ENCODE data around the gene OR10A7.
"Not testable (repeated sequence)": the region's sequence is repeated elsewhere in the genome, so short reads cannot be mapped to it uniquely, and the experiment has no call there.

Gene OR10A7

GRCh38 chr12:55220725-55221124 lies at the start of gene OR10A7:
Gene OR10A7 (plus strand): TSS chr12:55221025. CDS start chr12:55221025, 0 bp downstream.
- DNase-seq (ENCODE audit: low read depth in 3 of 3, low spot score in 1 of 3) = no peak

- no peak for DNase-seq (ENCODE audit: low read depth in 3 of 3, low spot score in 1 of 3)
Observed at GRCh38 chr12:55171445-55171844, 49.4 kb upstream of the OR10A7 start.

GRCh38 chr12:55171846-55172245 lies 49.0 kb upstream of the OR10A7 start:
- DNase-seq (ENCODE audit: low read depth in 3 of 3, low spot score in 1 of 3) = not testable (repeated sequence)

GRCh38 chr12:55172686-55173085 lies 48.1 kb upstream of the OR10A7 start:
- DNase-seq (ENCODE audit: low read depth in 3 of 3, low spot score in 1 of 3) = no peak

- no peak for DNase-seq (ENCODE audit: low read depth in 3 of 3, low spot score in 1 of 3)
Observed at GRCh38 chr12:55173456-55173855, 47.4 kb upstream of the OR10A7 start.

GRCh38 chr12:55188573-55188972 lies 32.3 kb upstream of the OR10A7 start:
- DNase-seq (ENCODE audit: low read depth in 3 of 3, low spot score in 1 of 3) = no peak

- peak in 1 of 3 donors; percentile 6 for DNase-seq (ENCODE audit: low read depth in 3 of 3, low spot score in 1 of 3)
Observed at GRCh38 chr12:55188974-55189556, 31.8 kb upstream of the OR10A7 start.

GRCh38 chr12:55194382-55194781 lies 26.4 kb upstream of the OR10A7 start:
- DNase-seq (ENCODE audit: low read depth in 3 of 3, low spot score in 1 of 3) = no peak

GRCh38 chr12:55226523-55226922 lies 5.7 kb downstream of the OR10A7 start:
- DNase-seq (ENCODE audit: low read depth in 3 of 3, low spot score in 1 of 3) = no peak

- DNase-seq (ENCODE audit: low read depth in 3 of 3, low spot score in 1 of 3) = no peak
Observed at GRCh38 chr12:55227643-55228042, 6.8 kb downstream of the OR10A7 start.

- DNase-seq (ENCODE audit: low read depth in 3 of 3, low spot score in 1 of 3) = no peak
Observed at GRCh38 chr12:55244309-55244708, 23.5 kb downstream of the OR10A7 start, which contains the start of gene OR6C74. Gene OR6C74 (plus strand): TSS chr12:55244609. CDS start chr12:55247288, 2,679 bp downstream.

GRCh38 chr12:55246159-55246558 lies 25.3 kb downstream of the OR10A7 start:
- DNase-seq (ENCODE audit: low read depth in 3 of 3, low spot score in 1 of 3) = no peak

GRCh38 chr12:55250944-55251343 lies 30.1 kb downstream of the OR10A7 start:
- DNase-seq (ENCODE audit: low read depth in 3 of 3, low spot score in 1 of 3) = no peak

GRCh38 chr12:55253281-55253680 lies 32.5 kb downstream of the OR10A7 start:
- DNase-seq (ENCODE audit: low read depth in 3 of 3, low spot score in 1 of 3) = no peak

GRCh38 chr12:55256831-55257230 lies 36.0 kb downstream of the OR10A7 start:
- DNase-seq (ENCODE audit: low read depth in 3 of 3, low spot score in 1 of 3) = no peak

GRCh38 chr12:55258303-55258702 lies 37.5 kb downstream of the OR10A7 start:
- DNase-seq (ENCODE audit: low read depth in 3 of 3, low spot score in 1 of 3) = no peak
